Measurements from ENCODE around the gene HSD17B13.

HSD17B13 gene

DNA sequence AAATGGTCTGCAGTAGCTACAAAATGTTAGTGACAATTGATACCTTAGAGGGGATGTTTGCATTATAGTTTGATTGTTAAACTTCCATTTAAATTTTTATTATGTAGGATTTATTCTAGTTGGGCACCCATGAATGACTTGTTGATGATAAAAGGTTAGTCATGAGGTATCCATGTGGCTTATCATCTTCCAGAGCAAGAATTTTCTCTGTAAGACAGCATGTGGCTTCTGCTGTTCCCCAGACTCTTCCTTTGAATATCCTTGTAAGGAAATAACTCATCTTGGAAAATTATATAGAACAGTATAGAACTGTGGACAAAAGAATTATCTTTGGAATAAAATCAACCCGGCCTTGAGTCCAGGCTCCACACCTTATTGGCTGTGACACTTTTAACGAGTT lies 62.2 kb downstream of the HSD17B13 start:
- no peak for TF ChIP-seq BACH2 (CRISPR knock-in tag; IDR thresholded peaks at IDR 0.05; ENCODE audit: borderline replicate concordance)
- TF ChIP-seq ZNF565 (CRISPR knock-in tag; conservative IDR thresholded peaks at IDR 0.05; ENCODE audit: low read depth) = no peak
- TF ChIP-seq TOX (CRISPR knock-in tag; IDR thresholded peaks at IDR 0.05; ENCODE audit: borderline replicate concordance) = no peak
- no peak for TF ChIP-seq ZFP3 (CRISPR knock-in tag; IDR thresholded peaks at IDR 0.05)
- TF ChIP-seq, protein P1, sequence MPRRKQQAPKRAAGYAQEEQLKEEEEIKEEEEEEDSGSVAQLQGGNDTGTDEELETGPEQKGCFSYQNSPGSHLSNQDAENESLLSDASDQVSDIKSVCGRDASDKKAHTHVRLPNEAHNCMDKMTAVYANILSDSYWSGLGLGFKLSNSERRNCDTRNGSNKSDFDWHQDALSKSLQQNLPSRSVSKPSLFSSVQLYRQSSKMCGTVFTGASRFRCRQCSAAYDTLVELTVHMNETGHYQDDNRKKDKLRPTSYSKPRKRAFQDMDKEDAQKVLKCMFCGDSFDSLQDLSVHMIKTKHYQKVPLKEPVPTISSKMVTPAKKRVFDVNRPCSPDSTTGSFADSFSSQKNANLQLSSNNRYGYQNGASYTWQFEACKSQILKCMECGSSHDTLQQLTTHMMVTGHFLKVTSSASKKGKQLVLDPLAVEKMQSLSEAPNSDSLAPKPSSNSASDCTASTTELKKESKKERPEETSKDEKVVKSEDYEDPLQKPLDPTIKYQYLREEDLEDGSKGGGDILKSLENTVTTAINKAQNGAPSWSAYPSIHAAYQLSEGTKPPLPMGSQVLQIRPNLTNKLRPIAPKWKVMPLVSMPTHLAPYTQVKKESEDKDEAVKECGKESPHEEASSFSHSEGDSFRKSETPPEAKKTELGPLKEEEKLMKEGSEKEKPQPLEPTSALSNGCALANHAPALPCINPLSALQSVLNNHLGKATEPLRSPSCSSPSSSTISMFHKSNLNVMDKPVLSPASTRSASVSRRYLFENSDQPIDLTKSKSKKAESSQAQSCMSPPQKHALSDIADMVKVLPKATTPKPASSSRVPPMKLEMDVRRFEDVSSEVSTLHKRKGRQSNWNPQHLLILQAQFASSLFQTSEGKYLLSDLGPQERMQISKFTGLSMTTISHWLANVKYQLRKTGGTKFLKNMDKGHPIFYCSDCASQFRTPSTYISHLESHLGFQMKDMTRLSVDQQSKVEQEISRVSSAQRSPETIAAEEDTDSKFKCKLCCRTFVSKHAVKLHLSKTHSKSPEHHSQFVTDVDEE (CRISPR knock-in tag; IDR thresholded peaks at IDR 0.05) = no peak
- TF ChIP-seq CSDC2 (CRISPR knock-in tag; IDR thresholded peaks at IDR 0.05) = no peak
- TF ChIP-seq, protein P2, sequence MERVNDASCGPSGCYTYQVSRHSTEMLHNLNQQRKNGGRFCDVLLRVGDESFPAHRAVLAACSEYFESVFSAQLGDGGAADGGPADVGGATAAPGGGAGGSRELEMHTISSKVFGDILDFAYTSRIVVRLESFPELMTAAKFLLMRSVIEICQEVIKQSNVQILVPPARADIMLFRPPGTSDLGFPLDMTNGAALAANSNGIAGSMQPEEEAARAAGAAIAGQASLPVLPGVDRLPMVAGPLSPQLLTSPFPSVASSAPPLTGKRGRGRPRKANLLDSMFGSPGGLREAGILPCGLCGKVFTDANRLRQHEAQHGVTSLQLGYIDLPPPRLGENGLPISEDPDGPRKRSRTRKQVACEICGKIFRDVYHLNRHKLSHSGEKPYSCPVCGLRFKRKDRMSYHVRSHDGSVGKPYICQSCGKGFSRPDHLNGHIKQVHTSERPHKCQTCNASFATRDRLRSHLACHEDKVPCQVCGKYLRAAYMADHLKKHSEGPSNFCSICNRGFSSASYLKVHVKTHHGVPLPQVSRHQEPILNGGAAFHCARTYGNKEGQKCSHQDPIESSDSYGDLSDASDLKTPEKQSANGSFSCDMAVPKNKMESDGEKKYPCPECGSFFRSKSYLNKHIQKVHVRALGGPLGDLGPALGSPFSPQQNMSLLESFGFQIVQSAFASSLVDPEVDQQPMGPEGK (CRISPR knock-in tag; IDR thresholded peaks at IDR 0.05; ENCODE audit: borderline replicate concordance) = no peak
- no peak for TF ChIP-seq ESRRG (CRISPR knock-in tag; IDR thresholded peaks at IDR 0.05)
- TF ChIP-seq ARNTL (CRISPR knock-in tag; IDR thresholded peaks at IDR 0.05; ENCODE audit: borderline replicate concordance, low read depth) = no peak
- no peak for TF ChIP-seq OSR1 (CRISPR knock-in tag; IDR thresholded peaks at IDR 0.05)
- TF ChIP-seq SNAI2 (CRISPR knock-in tag; IDR thresholded peaks at IDR 0.05) = no peak
- no peak for TF ChIP-seq ZFP30 (CRISPR knock-in tag; IDR thresholded peaks at IDR 0.05)
- TF ChIP-seq ZNF70 (CRISPR knock-in tag; IDR thresholded peaks at IDR 0.05) = no peak
- TF ChIP-seq, protein P3, sequence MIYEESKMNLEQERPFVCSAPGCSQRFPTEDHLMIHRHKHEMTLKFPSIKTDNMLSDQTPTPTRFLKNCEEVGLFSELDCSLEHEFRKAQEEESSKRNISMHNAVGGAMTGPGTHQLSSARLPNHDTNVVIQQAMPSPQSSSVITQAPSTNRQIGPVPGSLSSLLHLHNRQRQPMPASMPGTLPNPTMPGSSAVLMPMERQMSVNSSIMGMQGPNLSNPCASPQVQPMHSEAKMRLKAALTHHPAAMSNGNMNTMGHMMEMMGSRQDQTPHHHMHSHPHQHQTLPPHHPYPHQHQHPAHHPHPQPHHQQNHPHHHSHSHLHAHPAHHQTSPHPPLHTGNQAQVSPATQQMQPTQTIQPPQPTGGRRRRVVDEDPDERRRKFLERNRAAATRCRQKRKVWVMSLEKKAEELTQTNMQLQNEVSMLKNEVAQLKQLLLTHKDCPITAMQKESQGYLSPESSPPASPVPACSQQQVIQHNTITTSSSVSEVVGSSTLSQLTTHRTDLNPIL (CRISPR knock-in tag; IDR thresholded peaks at IDR 0.05; ENCODE audit: low read depth) = no peak
- TF ChIP-seq RARB (CRISPR knock-in tag; IDR thresholded peaks at IDR 0.05) = no peak
- TF ChIP-seq ISL1 (CRISPR knock-in tag; IDR thresholded peaks at IDR 0.05) = no peak
- TF ChIP-seq GLIS3 (CRISPR knock-in tag; IDR thresholded peaks at IDR 0.05) = no peak
- TF ChIP-seq PPARA (CRISPR knock-in tag; IDR thresholded peaks at IDR 0.05; ENCODE audit: borderline replicate concordance) = no peak
- TF ChIP-seq TCF4 (CRISPR knock-in tag; IDR thresholded peaks at IDR 0.05; ENCODE audit: borderline replicate concordance) = no peak
- TF ChIP-seq, protein P4, sequence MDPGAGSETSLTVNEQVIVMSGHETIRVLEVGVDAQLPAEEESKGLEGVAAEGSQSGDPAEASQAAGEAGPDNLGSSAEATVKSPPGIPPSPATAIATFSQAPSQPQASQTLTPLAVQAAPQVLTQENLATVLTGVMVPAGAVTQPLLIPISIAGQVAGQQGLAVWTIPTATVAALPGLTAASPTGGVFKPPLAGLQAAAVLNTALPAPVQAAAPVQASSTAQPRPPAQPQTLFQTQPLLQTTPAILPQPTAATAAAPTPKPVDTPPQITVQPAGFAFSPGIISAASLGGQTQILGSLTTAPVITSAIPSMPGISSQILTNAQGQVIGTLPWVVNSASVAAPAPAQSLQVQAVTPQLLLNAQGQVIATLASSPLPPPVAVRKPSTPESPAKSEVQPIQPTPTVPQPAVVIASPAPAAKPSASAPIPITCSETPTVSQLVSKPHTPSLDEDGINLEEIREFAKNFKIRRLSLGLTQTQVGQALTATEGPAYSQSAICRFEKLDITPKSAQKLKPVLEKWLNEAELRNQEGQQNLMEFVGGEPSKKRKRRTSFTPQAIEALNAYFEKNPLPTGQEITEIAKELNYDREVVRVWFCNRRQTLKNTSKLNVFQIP (CRISPR knock-in tag; IDR thresholded peaks at IDR 0.05; ENCODE audit: borderline replicate concordance, low read depth) = no peak
- no peak for ATAC-seq

DNA sequence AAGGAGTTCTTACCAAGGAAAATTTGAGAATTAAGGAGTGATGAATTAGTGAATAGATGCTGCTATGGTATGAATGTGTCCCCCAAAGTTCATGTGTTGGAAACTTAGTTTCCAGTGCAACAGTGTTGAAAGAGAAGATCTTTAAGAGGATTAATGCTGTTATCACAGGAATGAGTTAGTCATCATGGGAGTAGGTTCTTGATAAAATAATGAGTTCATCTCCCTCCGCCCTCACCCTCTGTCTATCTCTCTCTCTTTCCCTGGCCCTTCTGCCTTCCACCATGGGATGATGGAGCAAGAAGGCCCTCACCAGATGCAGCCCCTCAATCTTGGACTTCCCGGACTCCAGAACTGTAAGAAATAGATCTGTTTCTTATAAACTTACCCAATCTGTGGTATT lies 64.0 kb downstream of the HSD17B13 start:
- TF ChIP-seq ZC3H10 (CRISPR knock-in tag; IDR thresholded peaks at IDR 0.05) (no peak), ZFP30 (CRISPR knock-in tag; IDR thresholded peaks at IDR 0.05) (no peak)

DNA sequence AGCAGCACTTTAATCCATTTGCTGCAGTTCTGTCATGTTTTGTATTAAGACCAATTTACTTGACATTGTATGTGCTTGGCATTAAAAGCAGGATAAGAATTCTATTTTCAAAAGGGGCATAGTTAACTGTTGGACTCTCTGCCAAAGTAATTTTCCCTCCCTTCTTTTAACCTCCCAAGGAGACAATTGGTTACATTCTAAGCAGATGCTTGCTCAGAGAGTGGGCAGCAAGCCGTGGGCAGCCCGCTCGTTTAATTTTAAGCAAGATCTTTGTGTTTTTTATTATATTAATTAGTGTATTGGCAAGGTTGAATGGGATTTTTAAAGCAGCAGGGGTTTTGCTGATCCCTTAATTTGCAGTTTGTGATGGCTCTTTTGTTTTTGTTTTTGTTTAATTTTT lies 65.2 kb downstream of the HSD17B13 start:
- no peak for ATAC-seq
- TF ChIP-seq ESRRG (CRISPR knock-in tag; IDR thresholded peaks at IDR 0.05) = no peak
- TF ChIP-seq, protein P3 (CRISPR knock-in tag; IDR thresholded peaks at IDR 0.05; ENCODE audit: low read depth) = no peak
- TF ChIP-seq, protein P4 (CRISPR knock-in tag; IDR thresholded peaks at IDR 0.05; ENCODE audit: borderline replicate concordance, low read depth) = no peak
- no peak for TF ChIP-seq ARNTL (CRISPR knock-in tag; IDR thresholded peaks at IDR 0.05; ENCODE audit: borderline replicate concordance, low read depth)
- TF ChIP-seq ZFP30 (CRISPR knock-in tag; IDR thresholded peaks at IDR 0.05) = no peak
- no peak for TF ChIP-seq ZFP3 (CRISPR knock-in tag; IDR thresholded peaks at IDR 0.05)

More for the DNA sequence above, 64.0 kb downstream of the HSD17B13 start:
- no peak for ATAC-seq
